A549 (cell line): ENCODE results near the gene MTHFSD. TPM values are rescaled to one million over a fixed set of nuclear protein-coding genes. Genes with fewer than 3 reads are reported as not detected.

Experiments used
- ATAC-seq, 2 experiments: fragments of 200-7000 bp in 1 of 2; fragments of >200 bp in 1 of 2; cut with Nextera tagmentation in 1 of 2; cut with Tn5 transposase in 1 of 2; 3 replicates each; pipeline versions ENCODE4 v1.8.0 to v1.9.1; 2018 to 2020; ENCODE audit warnings: mild to moderate bottlenecking in 1 of 2, moderate library complexity in 1 of 2
- CTCF ChIA-PET: fragments of 300-600 bp; sonication (Branson Sonifier 250); formaldehyde crosslinking; extraction: SDS; loops from one replicate; lab custom pipeline; 2021; ENCODE audit warnings: antibody characterized with exemption, inconsistent platforms; lab: Yijun Ruan, JAX
- POLR2A ChIA-PET: fragments of 350-600 bp; formaldehyde crosslinking; extraction: SDS; loops from one replicate; lab custom pipeline; 2021; ENCODE audit warnings: antibody characterized with exemption, inconsistent platforms; lab: Yijun Ruan, JAX
- DNase-seq, 2 experiments: peaks; one replicate each; pipeline versions ENCODE4 v3.0.0 to v3.0.0-alpha.2; 2011 to 2016; ENCODE audit warnings: low read depth in 1 of 2, low spot score in 1 of 2
- FAIRE-seq: peaks from 2 replicates; lab custom pipeline; 2011; peaks lifted over from hg19 to GRCh38; lab: Jason Lieb, UNC
- H3K27ac ChIP-seq, 2 experiments: fragments of >200 bp; sonication (Bioruptor Twin); formaldehyde crosslinking; 3 replicates each; pipeline ENCODE4 v1.5.1; 2016 to 2017
- H3K4me1 ChIP-seq: fragments of >200 bp; sonication (Bioruptor Twin); formaldehyde crosslinking; 3 replicates; pipeline ENCODE4 v1.6.1; 2016
- H3K4me2 ChIP-seq: fragments of >200 bp; sonication (Bioruptor Twin); formaldehyde crosslinking; 3 replicates; pipeline ENCODE4 v1.6.1; 2016
- H3K4me3 ChIP-seq: fragments of >200 bp; sonication (Bioruptor Twin); formaldehyde crosslinking; 3 replicates; pipeline ENCODE4 v1.5.1; 2016
- H3K9me3 ChIP-seq: fragments of >200 bp; sonication (Bioruptor Twin); formaldehyde crosslinking; 3 replicates; pipeline ENCODE4 v1.6.1; 2016
- ATOH8 ChIP-seq: fragments of 250-450 bp; sonication (Bioruptor Pico); IDR thresholded peaks from 2 replicates; pipeline ENCODE4 v1.5.0; 2020; ENCODE audit warnings: low read depth, mild to moderate bottlenecking, moderate library complexity
- BCL3 ChIP-seq: fragments of >200 bp; sonication (Bioruptor Twin); formaldehyde crosslinking; IDR thresholded peaks from 3 replicates; pipeline ENCODE4 v1.6.1; 2016
- BHLHE40 ChIP-seq: IDR thresholded peaks from 2 replicates; pipeline ENCODE4 v1.6.1; 2012; ENCODE audit warnings: low read depth, low read length, inconsistent platforms
- CEBPB ChIP-seq, 2 experiments: fragments of >200 bp in 1 of 2; sonication (Bioruptor Twin) in 1 of 2; formaldehyde crosslinking in 1 of 2; IDR thresholded peaks; 2 replicates each; pipeline ENCODE4 v1.6.1; 2012 to 2016
- CHD4 ChIP-seq: fragments of 200-600 bp; sonication (generic); IDR thresholded peaks from 2 replicates; pipeline ENCODE4 v1.6.1; 2016; ENCODE audit warnings: antibody characterized with exemption, mild to moderate bottlenecking, borderline replicate concordance
- EHF ChIP-seq: fragments of 250-450 bp; sonication (Bioruptor Pico); IDR thresholded peaks from 2 replicates; pipeline ENCODE4 v1.5.0; 2020; ENCODE audit warnings: mild to moderate bottlenecking
- EP300 ChIP-seq, 2 experiments: fragments of >200 bp; sonication (Bioruptor Twin); formaldehyde crosslinking; IDR thresholded peaks; 2 replicates in 1 of 2; 3 replicates in 1 of 2; pipeline ENCODE4 v1.6.1; 2016 to 2017
- FOSB ChIP-seq: fragments of 250-450 bp; sonication (Bioruptor Pico); IDR thresholded peaks from 2 replicates; pipeline ENCODE4 v1.5.0; 2020; ENCODE audit warnings: mild to moderate bottlenecking, moderate library complexity
- FOSL2 ChIP-seq, 2 experiments: fragments of 450-650 bp in 1 of 2; fragments of >200 bp in 1 of 2; sonication (Bioruptor Twin) in 1 of 2; formaldehyde crosslinking; IDR thresholded peaks; 2 replicates each; pipeline versions ENCODE4 v1.5.0 to v1.6.1; 2016 to 2020; ENCODE audit warnings: mild to moderate bottlenecking in 1 of 2, moderate library complexity in 1 of 2
- HEYL ChIP-seq: fragments of 250-450 bp; sonication (Bioruptor Pico); IDR thresholded peaks from 2 replicates; pipeline ENCODE4 v1.8.0; 2021; ENCODE audit warnings: mild to moderate bottlenecking, moderate library complexity
- HMGXB4 ChIP-seq: fragments of 250-450 bp; sonication (Bioruptor Pico); IDR thresholded peaks from 2 replicates; pipeline ENCODE4 v1.5.0; 2021; ENCODE audit warnings: mild to moderate bottlenecking, moderate library complexity, borderline replicate concordance
- HOXB13 ChIP-seq: fragments of 250-450 bp; sonication (Bioruptor Pico); IDR thresholded peaks from 2 replicates; pipeline ENCODE4 v1.5.0; 2020; ENCODE audit warnings: low read depth, mild to moderate bottlenecking, moderate library complexity
- KDM5A ChIP-seq: fragments of 200-600 bp; sonication (generic); IDR thresholded peaks from 2 replicates; pipeline ENCODE4 v1.6.1; 2016; ENCODE audit warnings: antibody characterized with exemption, mild to moderate bottlenecking
- MAX ChIP-seq: IDR thresholded peaks from 2 replicates; pipeline ENCODE4 v1.6.1; 2012
- MAZ ChIP-seq: fragments of 150-350 bp; IDR thresholded peaks from 2 replicates; pipeline ENCODE4 v1.6.1; 2014; ENCODE audit warnings: antibody characterized with exemption, low read depth, low read length, borderline replicate concordance
- NPAS2 ChIP-seq: fragments of 250-450 bp; sonication (Bioruptor Pico); IDR thresholded peaks from 2 replicates; pipeline ENCODE4 v1.8.0; 2022; ENCODE audit warnings: mild to moderate bottlenecking, moderate library complexity, borderline replicate concordance
- PHF8 ChIP-seq: fragments of 200-600 bp; sonication (generic); IDR thresholded peaks from 2 replicates; pipeline ENCODE4 v1.6.1; 2016; ENCODE audit warnings: low read depth, mild to moderate bottlenecking, antibody characterized with exemption, moderate library complexity, borderline replicate concordance
- POLR2A ChIP-seq: IDR thresholded peaks from 2 replicates; pipeline ENCODE4 v1.6.1; 2012; ENCODE audit warnings: mild to moderate bottlenecking, low read length
- REST ChIP-seq: fragments of 200-600 bp; sonication (generic); IDR thresholded peaks from 2 replicates; pipeline ENCODE4 v1.6.1; 2016; ENCODE audit warnings: antibody characterized with exemption, mild to moderate bottlenecking, moderate library complexity
- TFCP2L1 ChIP-seq: fragments of 250-450 bp; sonication (Bioruptor Pico); IDR thresholded peaks from 2 replicates; pipeline ENCODE4 v1.5.0; 2021; ENCODE audit warnings: mild to moderate bottlenecking
- ZC3H11A ChIP-seq: fragments of 450-650 bp; IDR thresholded peaks from 2 replicates; pipeline ENCODE4 v1.6.1; 2014; ENCODE audit warnings: antibody characterized with exemption, mild to moderate bottlenecking
- ZFP36 ChIP-seq: fragments of 450-650 bp; IDR thresholded peaks from 2 replicates; pipeline ENCODE4 v1.6.1; 2014; ENCODE audit warnings: borderline replicate concordance; ENCODE audit not compliant: partially characterized antibody
- WGBS: methylation state at CpG from one replicate; pipeline ENCODE4 v1.1.6; 2017; ENCODE audit errors: missing lambda C conversion rate; 5-methylcytosine and 5-hydroxymethylcytosine counted together
- polyA plus RNA-seq, 4 experiments: library from polyadenylated mRNA; depleted of rRNA in 3 of 4; stranded (reverse); fragments of >200 nt; fragmentation: RNase III in 1 of 4; extraction: RNeasy Plus Mini Kit Qiagen cat#74134 plus additional on column Dnase treatment in 1 of 4; gene quantifications; 2 replicates in 3 of 4; 3 replicates in 1 of 4; pipeline ENCODE4 v1.2.3, GENCODE V29; 2011 to 2017

MTHFSD gene
- polyA plus RNA-seq, 2 of the 4 experiments (the other 2 are of a cell fraction) = 13.1 to 16.9 TPM

- DNase-seq = peak in 1 of 2 experiments; percentile 48
- 87% methylated on average over 54 of the region's 88 CpGs for WGBS
Observed at GRCh38 chr16:86566966-86567700, 12.1 kb upstream of the MTHFSD start.

GRCh38 chr16:86566601-86566965 lies 11.5 kb upstream of the MTHFSD start, which contains the start of gene FOXC2:
Gene FOXC2, plus strand, starts transcription at chr16:86566829. Its CDS starts 507 bp downstream, at chr16:86567336.
- no peak for FAIRE-seq
- H3K4me1 ChIP-seq = peaks cover 9% of the 10 kb centered on the region; the same call in 1 of the 3 replicates
- peak; percentile 49 to 75 for DNase-seq
- H3K9me3 ChIP-seq = no peaks in the 10 kb centered on the region
- WGBS = 63% methylated on average over 29 of the region's 30 CpGs
- H3K27ac ChIP-seq = peak within 1 kb of the TSS; percentile 53 to 79; a peak in 5 of 6 replicates
- POLR2A ChIA-PET = no interaction called here
- peak; percentile 32 to 51; a peak in 2 of 6 replicates for ATAC-seq
- CTCF ChIA-PET = interaction anchor here (2.0 kb wide), 1 partner anchor 496 kb away, joined by 11 read pairs; no protein-coding TSS in a partner anchor
- H3K4me2 ChIP-seq = peak within 1 kb of the TSS; percentile 51
- H3K4me3 ChIP-seq = peak within 1 kb of the TSS; percentile 35
- no peak for TF ChIP-seq PHF8
- TF ChIP-seq ATOH8 (CRISPR knock-in tag) = no peak
- no peak for TF ChIP-seq CEBPB (IDR thresholded peaks at IDR 0.05)
- no peak for TF ChIP-seq HEYL
- no peak for TF ChIP-seq CHD4
- TF ChIP-seq HMGXB4 = no peak
- TF ChIP-seq EP300 (IDR thresholded peaks at IDR 0.05) = no peak
- no peak for TF ChIP-seq ZC3H11A
- TF ChIP-seq MAX = no peak
- TF ChIP-seq BHLHE40 = no peak
- TF ChIP-seq KDM5A = no peak
- no peak for TF ChIP-seq ZFP36
- TF ChIP-seq MAZ = no peak
- TF ChIP-seq HOXB13 = no peak
- no peak for TF ChIP-seq NPAS2 (CRISPR knock-in tag)
- TF ChIP-seq REST = no peak
- TF ChIP-seq FOSL2 (IDR thresholded peaks at IDR 0.05) = no peak
- no peak for TF ChIP-seq FOSL2 (CRISPR knock-in tag; IDR thresholded peaks at IDR 0.05)
- TF ChIP-seq TFCP2L1 (CRISPR knock-in tag) = no peak
- no peak for TF ChIP-seq POLR2A
- no peak for TF ChIP-seq FOSB

More at GRCh38 chr16:86566966-86567700, 12.1 kb upstream of the MTHFSD start:
- Histone ChIP-seq H3K4me2 (peak overlapping the region; percentile 51), H3K9me3 (no peaks in the 10 kb centered on the region), H3K27ac (peak overlapping the region; percentile 53 to 79; a peak in 5 of 6 replicates), H3K4me1 (peaks cover 9% of the 10 kb centered on the region; the same call in 1 of the 3 replicates), H3K4me3 (peak overlapping the region; percentile 35)
- ChIA-PET POLR2A (no interaction called here), CTCF (interaction anchor here (2.0 kb wide), 1 partner anchor 496 kb away, joined by 11 read pairs; no protein-coding TSS in a partner anchor)
- no peak for FAIRE-seq
- peak; percentile 52 to 64 for ATAC-seq
- TF ChIP-seq EHF (CRISPR knock-in tag) (no peak), MAX (0 out of 2 replicates have a peak, but pooled peaks have one; percentile 8), BCL3 (no peak)
